Astrocyte (in vitro differentiated cells and primary cell): ENCODE measurements around the gene C1orf159.

ENCODE experiments used
- EZH2 ChIP-seq: IDR thresholded peaks from 2 replicates; pipeline ENCODE4 v1.6.1; 2012; ENCODE audit warnings: mild to moderate bottlenecking, low read length, inconsistent platforms; ENCODE audit not compliant: insufficient read depth
- TF ChIP-seq, protein P1 (sequence below): IDR thresholded peaks from 2 replicates; pipeline ENCODE4 v1.5.1; 2011; ENCODE audit warnings: low read depth, mild to moderate bottlenecking, inconsistent platforms, low read length, moderate library complexity; ENCODE audit not compliant: insufficient read depth

DNA sequence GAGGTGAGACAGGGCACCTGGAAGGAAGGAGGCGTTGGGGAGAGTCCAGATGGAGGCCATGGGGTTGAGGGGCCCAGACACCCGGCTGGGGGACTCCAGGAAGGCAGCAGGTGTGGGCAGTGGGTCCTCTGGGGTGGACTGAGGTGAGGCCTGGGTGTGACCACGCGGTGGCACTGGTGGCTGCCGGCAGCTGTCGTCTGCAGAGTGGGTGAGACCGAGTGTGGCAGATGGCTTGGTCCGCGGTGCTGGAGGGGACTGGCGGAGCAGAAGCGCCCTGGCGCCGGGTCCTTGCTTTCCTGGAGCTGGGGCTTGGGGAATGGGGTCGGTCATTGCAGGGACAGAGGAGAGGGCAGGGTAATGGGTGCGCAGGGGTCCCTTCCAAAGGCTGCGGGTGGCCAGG is 83.5 kb downstream of the C1orf159 start:
- TF ChIP-seq, protein P1, sequence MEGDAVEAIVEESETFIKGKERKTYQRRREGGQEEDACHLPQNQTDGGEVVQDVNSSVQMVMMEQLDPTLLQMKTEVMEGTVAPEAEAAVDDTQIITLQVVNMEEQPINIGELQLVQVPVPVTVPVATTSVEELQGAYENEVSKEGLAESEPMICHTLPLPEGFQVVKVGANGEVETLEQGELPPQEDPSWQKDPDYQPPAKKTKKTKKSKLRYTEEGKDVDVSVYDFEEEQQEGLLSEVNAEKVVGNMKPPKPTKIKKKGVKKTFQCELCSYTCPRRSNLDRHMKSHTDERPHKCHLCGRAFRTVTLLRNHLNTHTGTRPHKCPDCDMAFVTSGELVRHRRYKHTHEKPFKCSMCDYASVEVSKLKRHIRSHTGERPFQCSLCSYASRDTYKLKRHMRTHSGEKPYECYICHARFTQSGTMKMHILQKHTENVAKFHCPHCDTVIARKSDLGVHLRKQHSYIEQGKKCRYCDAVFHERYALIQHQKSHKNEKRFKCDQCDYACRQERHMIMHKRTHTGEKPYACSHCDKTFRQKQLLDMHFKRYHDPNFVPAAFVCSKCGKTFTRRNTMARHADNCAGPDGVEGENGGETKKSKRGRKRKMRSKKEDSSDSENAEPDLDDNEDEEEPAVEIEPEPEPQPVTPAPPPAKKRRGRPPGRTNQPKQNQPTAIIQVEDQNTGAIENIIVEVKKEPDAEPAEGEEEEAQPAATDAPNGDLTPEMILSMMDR = no peak
- TF ChIP-seq EZH2 = no peak
